ENCODE measurements around the gene HPSE2. TPM values are rescaled to one million over a fixed set of nuclear protein-coding genes. Genes with fewer than 3 reads are reported as not detected.

HPSE2 gene
- total RNA-seq, 1 experiment from 2014 or later, result not detected

DNA sequence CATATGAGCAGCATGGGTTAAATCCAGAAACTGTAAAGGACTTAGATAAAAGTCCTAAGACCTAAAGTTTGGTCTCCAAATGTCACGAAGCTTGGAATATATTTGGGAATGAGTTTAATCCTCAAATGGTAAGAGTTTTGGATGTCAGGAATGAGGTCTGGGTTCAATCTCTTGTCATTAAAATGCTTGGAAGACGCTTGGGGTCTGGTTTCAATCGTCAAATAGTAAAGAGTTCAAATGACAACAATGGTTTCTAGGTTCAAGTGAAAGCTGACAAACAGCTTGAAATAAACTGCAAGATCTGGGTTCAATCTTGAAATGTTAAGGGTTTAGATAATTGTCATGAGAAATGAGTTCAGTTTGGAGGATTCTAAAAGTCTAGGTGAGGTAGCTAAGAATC, 403.5 kb downstream of the HPSE2 start:
- Histone ChIP-seq H3K27ac (no peak overlapping the region), H3K4me2 (no peak overlapping the region), H3K36me3 (ENCODE audit: low read depth) (no peaks in the 10 kb centered on the region), H3K4me3 (no peak overlapping the region), H3F3A (ENCODE audit: insufficient read depth, low read depth) (no peaks in the 10 kb centered on the region), H2AFZ (no peak overlapping the region), H3K9me3 (ENCODE audit: insufficient read depth, low read depth) (no peaks in the 10 kb centered on the region), H3K9me2 (ENCODE audit: insufficient read depth) (no peaks in the 10 kb centered on the region), H3K79me2 (ENCODE audit: low read depth) (no peaks in the 10 kb centered on the region), H4K20me1 (ENCODE audit: insufficient read depth) (no peaks in the 10 kb centered on the region), H3K27me3 (ENCODE audit: insufficient read depth, low read depth) (no peaks in the 10 kb centered on the region), H3K4me1 (replicated peaks; ENCODE audit: insufficient read depth) (no peaks in the 10 kb centered on the region)
- BruUV-seq (replicated peaks), result no TSS peak
- POLR2A ChIA-PET (ENCODE audit: unreplicated experiment), result no interaction called here
- no peak for DNase-seq
- no peak for TF ChIP-seq EZH2 (IDR thresholded peaks at IDR 0.05; ENCODE audit: low read depth)
- TF ChIP-seq, protein P1, sequence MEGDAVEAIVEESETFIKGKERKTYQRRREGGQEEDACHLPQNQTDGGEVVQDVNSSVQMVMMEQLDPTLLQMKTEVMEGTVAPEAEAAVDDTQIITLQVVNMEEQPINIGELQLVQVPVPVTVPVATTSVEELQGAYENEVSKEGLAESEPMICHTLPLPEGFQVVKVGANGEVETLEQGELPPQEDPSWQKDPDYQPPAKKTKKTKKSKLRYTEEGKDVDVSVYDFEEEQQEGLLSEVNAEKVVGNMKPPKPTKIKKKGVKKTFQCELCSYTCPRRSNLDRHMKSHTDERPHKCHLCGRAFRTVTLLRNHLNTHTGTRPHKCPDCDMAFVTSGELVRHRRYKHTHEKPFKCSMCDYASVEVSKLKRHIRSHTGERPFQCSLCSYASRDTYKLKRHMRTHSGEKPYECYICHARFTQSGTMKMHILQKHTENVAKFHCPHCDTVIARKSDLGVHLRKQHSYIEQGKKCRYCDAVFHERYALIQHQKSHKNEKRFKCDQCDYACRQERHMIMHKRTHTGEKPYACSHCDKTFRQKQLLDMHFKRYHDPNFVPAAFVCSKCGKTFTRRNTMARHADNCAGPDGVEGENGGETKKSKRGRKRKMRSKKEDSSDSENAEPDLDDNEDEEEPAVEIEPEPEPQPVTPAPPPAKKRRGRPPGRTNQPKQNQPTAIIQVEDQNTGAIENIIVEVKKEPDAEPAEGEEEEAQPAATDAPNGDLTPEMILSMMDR (conservative IDR thresholded peaks at IDR 0.05), result no peak
- intact Hi-C loops (cut with micrococcal nuclease; ENCODE audit: unreplicated experiment), result no loop called here
- CTCF ChIA-PET, result no interaction called here

DNA sequence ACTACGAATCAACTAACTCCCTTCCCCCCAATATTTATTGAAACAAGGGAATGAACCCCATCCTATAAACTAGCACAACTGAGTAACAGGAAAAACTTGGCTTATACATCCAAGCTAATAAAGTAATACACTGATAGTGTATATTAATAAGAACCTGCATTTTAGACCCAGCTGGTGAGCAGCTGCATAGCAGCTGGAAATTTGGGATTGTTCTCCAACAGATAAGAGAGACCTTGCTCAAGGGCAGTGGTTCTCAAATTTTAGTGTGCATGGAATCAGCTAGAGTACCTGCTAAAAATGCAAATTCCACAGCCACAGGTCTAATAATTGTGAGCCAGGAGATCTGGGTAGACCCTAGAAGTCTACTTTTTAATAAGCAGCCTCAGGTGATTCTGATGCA, 404.3 kb downstream of the HPSE2 start:
- H3F3A ChIP-seq (ENCODE audit: insufficient read depth, low read depth), result no peaks in the 10 kb centered on the region
- no peaks in the 10 kb centered on the region for H3K36me3 ChIP-seq (ENCODE audit: low read depth)
- H2AFZ ChIP-seq, result no peak overlapping the region
- intact Hi-C loops (cut with micrococcal nuclease; ENCODE audit: unreplicated experiment), result no loop called here
- TF ChIP-seq EZH2 (IDR thresholded peaks at IDR 0.05; ENCODE audit: low read depth), result no peak
- TF ChIP-seq, protein P1 (conservative IDR thresholded peaks at IDR 0.05), result no peak
- H3K4me3 ChIP-seq, result no peak overlapping the region
- ChIA-PET POLR2A (ENCODE audit: unreplicated experiment) (no interaction called here), CTCF (no interaction called here)
- BruUV-seq (replicated peaks), result no TSS peak
- H3K4me1 ChIP-seq (replicated peaks; ENCODE audit: insufficient read depth), result no peaks in the 10 kb centered on the region
- H3K9me2 ChIP-seq (ENCODE audit: insufficient read depth), result no peaks in the 10 kb centered on the region
- no peaks in the 10 kb centered on the region for H4K20me1 ChIP-seq (ENCODE audit: insufficient read depth)
- H3K27ac ChIP-seq, result no peak overlapping the region
- DNase-seq, result no peak
- H3K4me2 ChIP-seq, result no peak overlapping the region
- no peaks in the 10 kb centered on the region for H3K79me2 ChIP-seq (ENCODE audit: low read depth)
- H3K27me3 ChIP-seq (ENCODE audit: insufficient read depth, low read depth), result no peaks in the 10 kb centered on the region
- no peaks in the 10 kb centered on the region for H3K9me3 ChIP-seq (ENCODE audit: insufficient read depth, low read depth)

DNA sequence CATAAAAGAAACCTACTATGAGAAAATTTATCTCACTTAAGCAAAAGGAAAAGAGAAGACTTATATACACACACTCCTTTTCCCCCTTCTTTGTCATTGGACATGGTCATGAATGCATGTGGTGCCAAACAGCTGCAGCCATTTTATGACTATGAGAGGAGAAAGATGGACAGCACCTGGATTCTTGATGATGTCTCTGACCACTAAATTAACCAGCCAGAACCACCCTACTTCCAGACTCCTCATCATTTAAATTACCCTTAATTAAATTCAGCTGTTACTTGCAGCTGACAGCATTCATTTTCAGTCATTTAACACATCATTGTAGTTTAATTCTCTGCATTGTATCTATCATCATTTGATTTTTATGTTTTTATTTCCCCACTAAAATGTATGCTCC, 409.9 kb downstream of the HPSE2 start:
- H3K79me2 ChIP-seq (ENCODE audit: low read depth), result no peaks in the 10 kb centered on the region
- no peak overlapping the region for H2AFZ ChIP-seq
- no peak overlapping the region for H3K27ac ChIP-seq
- H3K4me3 ChIP-seq, result no peak overlapping the region
- DNase-seq, result no peak
- H3K36me3 ChIP-seq (ENCODE audit: low read depth), result no peaks in the 10 kb centered on the region
- BruUV-seq (replicated peaks), result no TSS peak
- intact Hi-C loops (cut with micrococcal nuclease; ENCODE audit: unreplicated experiment), result no loop called here
- ChIA-PET CTCF (no interaction called here), POLR2A (ENCODE audit: unreplicated experiment) (no interaction called here)
- no peaks in the 10 kb centered on the region for H3K9me2 ChIP-seq (ENCODE audit: insufficient read depth)
- H3K9me3 ChIP-seq (ENCODE audit: insufficient read depth, low read depth), result no peaks in the 10 kb centered on the region
- H3F3A ChIP-seq (ENCODE audit: insufficient read depth, low read depth), result no peaks in the 10 kb centered on the region
- H4K20me1 ChIP-seq (ENCODE audit: insufficient read depth), result no peaks in the 10 kb centered on the region
- TF ChIP-seq, protein P1 (conservative IDR thresholded peaks at IDR 0.05), result no peak
- TF ChIP-seq EZH2 (IDR thresholded peaks at IDR 0.05; ENCODE audit: low read depth), result no peak
- no peaks in the 10 kb centered on the region for H3K27me3 ChIP-seq (ENCODE audit: insufficient read depth, low read depth)
- no peaks in the 10 kb centered on the region for H3K4me1 ChIP-seq (replicated peaks; ENCODE audit: insufficient read depth)
- no peak overlapping the region for H3K4me2 ChIP-seq

Data from PC-9 (cell line).